Parathyroid adenoma (tissue), 2 donors: ENCODE measurements around the gene APPL2.
A peak's percentile ranks its signal among the peaks of the same experiment; 100 is the strongest.

Experiments
- H2AFZ ChIP-seq: fragments of 300-600 bp; sonication (generic); one replicate; pipeline ENCODE4 v1.7.0; 2017; ENCODE audit warnings: antibody characterized with exemption, mild to moderate bottlenecking
- H3K27ac ChIP-seq: fragments of 300-600 bp; sonication (generic); one replicate; pipeline ENCODE4 v1.7.0; 2017
- H3K27me3 ChIP-seq: fragments of 300-600 bp; sonication (generic); one replicate; pipeline ENCODE4 v1.7.0; 2017; ENCODE audit warnings: low read length; ENCODE audit not compliant: control insufficient read depth, insufficient read depth
- H3K36me3 ChIP-seq: fragments of 300-600 bp; sonication (generic); one replicate; pipeline ENCODE4 v1.7.0; 2017; ENCODE audit warnings: low read length; ENCODE audit not compliant: control insufficient read depth, insufficient read depth
- H3K4me1 ChIP-seq: fragments of 300-600 bp; sonication (generic); one replicate; pipeline ENCODE4 v1.7.0; 2017; ENCODE audit warnings: control low read depth
- H3K4me2 ChIP-seq: fragments of 300-600 bp; sonication (generic); one replicate; pipeline ENCODE4 v1.7.0; 2017; ENCODE audit warnings: low read length
- H3K4me3 ChIP-seq: fragments of 300-600 bp; sonication (generic); one replicate; pipeline ENCODE4 v1.7.0; 2017; ENCODE audit warnings: low read depth, low read length
- H3K79me2 ChIP-seq: fragments of 300-600 bp; sonication (generic); one replicate; pipeline ENCODE4 v1.7.0; 2017; ENCODE audit warnings: control low read depth
- H3K9ac ChIP-seq: fragments of 300-600 bp; sonication (generic); one replicate; pipeline ENCODE4 v1.7.0; 2017; ENCODE audit warnings: mild to moderate bottlenecking
- H3K9me3 ChIP-seq: fragments of 300-600 bp; sonication (generic); one replicate; pipeline ENCODE4 v1.7.0; 2017; ENCODE audit warnings: low read length; ENCODE audit not compliant: control insufficient read depth
- TF ChIP-seq, protein P1 (sequence below): fragments of 300-600 bp; sonication (generic); IDR thresholded peaks from one replicate; pipeline ENCODE4 v1.7.0; 2017; ENCODE audit warnings: antibody characterized with exemption, mild to moderate bottlenecking
- donor health status: primary hyperparathyroidism.

The APPL2 gene

GRCh38 chr12:105235732-105236476 is at the start of gene APPL2:
Gene APPL2, minus strand, starts transcription at chr12:105236174. Its CDS starts 162 bp downstream, at chr12:105236012.
- Histone ChIP-seq H2AFZ (peak within 1 kb of the TSS; percentile 96), H3K36me3 (no peaks in the 10 kb centered on the region), H3K27ac (peak within 1 kb of the TSS; percentile 78), H3K4me1 (peaks cover 6% of the 10 kb centered on the region), H3K9ac (peak within 1 kb of the TSS; percentile 79), H3K4me2 (peak within 1 kb of the TSS; percentile 95), H3K27me3 (no peaks in the 10 kb centered on the region), H3K9me3 (no peaks in the 10 kb centered on the region), H3K4me3 (peak within 1 kb of the TSS; percentile 88), H3K79me2 (peaks cover 32% of the 10 kb centered on the region)
- TF ChIP-seq, protein P1, sequence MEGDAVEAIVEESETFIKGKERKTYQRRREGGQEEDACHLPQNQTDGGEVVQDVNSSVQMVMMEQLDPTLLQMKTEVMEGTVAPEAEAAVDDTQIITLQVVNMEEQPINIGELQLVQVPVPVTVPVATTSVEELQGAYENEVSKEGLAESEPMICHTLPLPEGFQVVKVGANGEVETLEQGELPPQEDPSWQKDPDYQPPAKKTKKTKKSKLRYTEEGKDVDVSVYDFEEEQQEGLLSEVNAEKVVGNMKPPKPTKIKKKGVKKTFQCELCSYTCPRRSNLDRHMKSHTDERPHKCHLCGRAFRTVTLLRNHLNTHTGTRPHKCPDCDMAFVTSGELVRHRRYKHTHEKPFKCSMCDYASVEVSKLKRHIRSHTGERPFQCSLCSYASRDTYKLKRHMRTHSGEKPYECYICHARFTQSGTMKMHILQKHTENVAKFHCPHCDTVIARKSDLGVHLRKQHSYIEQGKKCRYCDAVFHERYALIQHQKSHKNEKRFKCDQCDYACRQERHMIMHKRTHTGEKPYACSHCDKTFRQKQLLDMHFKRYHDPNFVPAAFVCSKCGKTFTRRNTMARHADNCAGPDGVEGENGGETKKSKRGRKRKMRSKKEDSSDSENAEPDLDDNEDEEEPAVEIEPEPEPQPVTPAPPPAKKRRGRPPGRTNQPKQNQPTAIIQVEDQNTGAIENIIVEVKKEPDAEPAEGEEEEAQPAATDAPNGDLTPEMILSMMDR, result peak; percentile 28

- H3K4me1 ChIP-seq, result no peaks in the 10 kb centered on the region
- no peak overlapping the region for H3K27ac ChIP-seq
- H3K9ac ChIP-seq, result no peak overlapping the region
- H2AFZ ChIP-seq, result no peak overlapping the region
- H3K4me3 ChIP-seq, result no peak overlapping the region
- H3K4me2 ChIP-seq, result no peak overlapping the region
- no peaks in the 10 kb centered on the region for H3K9me3 ChIP-seq
- no peaks in the 10 kb centered on the region for H3K36me3 ChIP-seq
- TF ChIP-seq, protein P1, result no peak
- no peaks in the 10 kb centered on the region for H3K79me2 ChIP-seq
- H3K27me3 ChIP-seq, result no peaks in the 10 kb centered on the region
Measured at GRCh38 chr12:105285378-105285777, 49.4 kb upstream of the APPL2 start.

- Histone ChIP-seq H3K27me3 (no peaks in the 10 kb centered on the region), H3K4me1 (no peaks in the 10 kb centered on the region), H2AFZ (no peak overlapping the region), H3K4me2 (no peak overlapping the region), H3K4me3 (no peak overlapping the region), H3K9me3 (no peaks in the 10 kb centered on the region), H3K79me2 (no peaks in the 10 kb centered on the region), H3K27ac (no peak overlapping the region), H3K36me3 (no peaks in the 10 kb centered on the region), H3K9ac (no peak overlapping the region)
- TF ChIP-seq, protein P1, result no peak
Measured at GRCh38 chr12:105281694-105282049, 45.7 kb upstream of the APPL2 start.

GRCh38 chr12:105280966-105281693 is 45.2 kb upstream of the APPL2 start:
- H3K79me2 ChIP-seq, result no peaks in the 10 kb centered on the region
- H3K27me3 ChIP-seq, result no peaks in the 10 kb centered on the region
- H3K9ac ChIP-seq, result no peak overlapping the region
- no peaks in the 10 kb centered on the region for H3K36me3 ChIP-seq
- TF ChIP-seq, protein P1, result no peak
- H3K4me1 ChIP-seq, result no peaks in the 10 kb centered on the region
- H3K4me3 ChIP-seq, result no peak overlapping the region
- no peak overlapping the region for H2AFZ ChIP-seq
- no peak overlapping the region for H3K27ac ChIP-seq
- no peak overlapping the region for H3K4me2 ChIP-seq
- H3K9me3 ChIP-seq, result no peaks in the 10 kb centered on the region
